ENCODE measurements around the gene R3HDM2.

Gene R3HDM2

GRCh38 chr12:57467212-57467874, 36.5 kb upstream of the R3HDM2 start:
- DNase-seq (ENCODE audit: low read depth in 2 of 2): no peak

- DNase-seq (ENCODE audit: low read depth in 2 of 2): no peak
These were observed 35.1 kb upstream of the R3HDM2 start for GRCh38 chr12:57465747-57466505.

- DNase-seq (ENCODE audit: low read depth in 2 of 2): no peak
These were observed 34.3 kb upstream of the R3HDM2 start for GRCh38 chr12:57465030-57465746.

- no peak for DNase-seq (ENCODE audit: low read depth in 2 of 2)
These were observed 33.7 kb upstream of the R3HDM2 start for GRCh38 chr12:57464569-57464968.

- DNase-seq (ENCODE audit: low read depth in 2 of 2): no peak
These were observed 32.0 kb upstream of the R3HDM2 start for GRCh38 chr12:57462912-57463253.

- peak; percentile 64 to 83 for DNase-seq (ENCODE audit: low read depth in 2 of 2)
These were observed 31.5 kb upstream of the R3HDM2 start for GRCh38 chr12:57462251-57462911.

GRCh38 chr12:57461917-57462250, 31.0 kb upstream of the R3HDM2 start:
- DNase-seq (ENCODE audit: low read depth in 2 of 2): no peak

GRCh38 chr12:57461276-57461916, 30.6 kb upstream of the R3HDM2 start:
- no peak for DNase-seq (ENCODE audit: low read depth in 2 of 2)

GRCh38 chr12:57460841-57461275, 30.0 kb upstream of the R3HDM2 start:
- DNase-seq (ENCODE audit: low read depth in 2 of 2): no peak

GRCh38 chr12:57460468-57460784, 29.6 kb upstream of the R3HDM2 start:
- no peak for DNase-seq (ENCODE audit: low read depth in 2 of 2)

- DNase-seq (ENCODE audit: low read depth in 2 of 2): no peak
These were observed 29.1 kb upstream of the R3HDM2 start, which contains the start of gene GLI1 for GRCh38 chr12:57459750-57460467. Gene GLI1, plus strand, starts transcription at chr12:57459785. Its CDS starts 3,907 bp downstream, at chr12:57463692.

GRCh38 chr12:57459055-57459749, 28.4 kb upstream of the R3HDM2 start:
- DNase-seq (ENCODE audit: low read depth in 2 of 2): peak; percentile 77 to 90

- DNase-seq (ENCODE audit: low read depth in 2 of 2): no peak
These were observed 27.8 kb upstream of the R3HDM2 start for GRCh38 chr12:57458665-57459054.

- no peak for DNase-seq (ENCODE audit: low read depth in 2 of 2)
These were observed 26.1 kb upstream of the R3HDM2 start for GRCh38 chr12:57456737-57457490.

GRCh38 chr12:57456145-57456700, 25.4 kb upstream of the R3HDM2 start:
- no peak for DNase-seq (ENCODE audit: low read depth in 2 of 2)

GRCh38 chr12:57455374-57456144, 24.7 kb upstream of the R3HDM2 start:
- DNase-seq (ENCODE audit: low read depth in 2 of 2): no peak

- DNase-seq (ENCODE audit: low read depth in 2 of 2): no peak
These were observed 23.9 kb upstream of the R3HDM2 start, which contains the start of gene INHBE for GRCh38 chr12:57454566-57455373. Gene INHBE, plus strand, starts transcription at chr12:57455307. Its CDS starts 230 bp downstream, at chr12:57455537.

GRCh38 chr12:57454213-57454565, 23.3 kb upstream of the R3HDM2 start:
- DNase-seq (ENCODE audit: low read depth in 2 of 2): no peak

Data from stimulated activated CD8-positive, alpha-beta memory T cell treated with anti-CD3 and anti-CD28 coated beads, Interleukin-15, amount 100 ng/mL, for 4 hours (primary cell).